Fibroblast of the conjunctiva (primary cell): ENCODE results near the gene ASB13.

Source experiments
- DNase-seq: peaks from one replicate; pipeline ENCODE4 v3.0.0-alpha.2; 2010; ENCODE audit warnings: low read depth

The ASB13 gene, protein sequence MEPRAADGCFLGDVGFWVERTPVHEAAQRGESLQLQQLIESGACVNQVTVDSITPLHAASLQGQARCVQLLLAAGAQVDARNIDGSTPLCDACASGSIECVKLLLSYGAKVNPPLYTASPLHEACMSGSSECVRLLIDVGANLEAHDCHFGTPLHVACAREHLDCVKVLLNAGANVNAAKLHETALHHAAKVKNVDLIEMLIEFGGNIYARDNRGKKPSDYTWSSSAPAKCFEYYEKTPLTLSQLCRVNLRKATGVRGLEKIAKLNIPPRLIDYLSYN

DNA sequence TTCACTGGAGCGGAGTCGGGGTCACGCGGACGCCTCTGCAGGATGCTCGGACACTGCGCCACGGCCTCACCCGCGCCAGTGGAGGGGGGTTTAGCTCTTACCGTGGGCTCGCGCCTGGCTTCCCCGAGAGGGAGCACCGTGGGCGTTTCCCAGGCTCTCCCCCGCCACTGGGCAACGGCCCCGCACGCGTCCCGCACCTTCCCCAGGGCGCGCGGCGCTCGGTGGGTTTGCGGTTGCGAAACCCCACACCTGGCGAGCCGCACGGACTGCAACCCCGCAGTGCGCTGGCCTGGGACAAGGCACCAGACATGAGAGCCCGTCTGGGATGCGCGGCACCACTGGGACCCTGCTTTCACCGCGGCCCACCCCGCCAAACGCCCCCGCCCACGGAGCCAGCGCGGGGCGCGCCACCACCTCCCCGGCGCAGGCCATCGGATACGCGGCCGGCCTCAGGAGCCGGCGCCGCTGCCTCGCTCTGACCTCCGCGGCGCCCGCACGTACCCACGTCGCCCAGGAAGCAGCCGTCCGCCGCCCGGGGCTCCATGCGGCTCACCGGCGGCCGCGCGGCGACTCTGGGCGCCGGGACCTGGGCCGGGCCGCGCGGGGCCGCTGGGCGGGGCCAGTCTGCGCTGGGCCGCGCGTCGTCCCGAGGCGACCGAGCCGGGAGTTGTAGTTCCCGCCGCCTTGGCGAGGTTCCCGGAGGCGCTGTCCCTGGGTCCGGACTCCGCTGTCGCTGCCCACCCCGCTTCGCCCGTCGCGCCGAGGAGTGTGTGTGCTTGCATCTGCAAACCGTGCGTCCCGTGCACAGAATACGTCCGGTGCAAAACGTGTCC lies at the start of gene ASB13:
ASB13 (minus strand) TSS at position 588 of the 833 bp plus-strand sequence; CDS start at position 544, 44 bp downstream.
- DNase-seq: no peak

DNA sequence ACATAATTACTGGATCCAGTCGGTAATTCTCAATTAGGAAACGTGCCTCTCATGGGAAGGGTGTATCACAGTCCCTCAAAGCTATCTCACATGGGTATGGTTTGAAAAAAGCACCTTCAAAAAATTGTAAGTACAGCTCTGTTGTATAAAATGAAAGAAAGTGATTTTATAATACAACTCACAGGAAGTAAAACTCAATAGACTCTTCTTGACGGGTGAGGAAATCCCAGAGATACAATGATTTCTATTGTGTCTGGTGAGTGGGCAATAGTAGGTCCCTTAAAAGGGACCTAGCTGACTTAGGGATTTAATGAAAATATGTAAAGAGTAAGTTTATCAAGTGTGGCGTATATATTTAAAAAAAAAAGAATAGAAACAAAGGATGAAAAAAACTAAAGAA lies 45.2 kb upstream of the ASB13 start:
- DNase-seq: no peak

DNA sequence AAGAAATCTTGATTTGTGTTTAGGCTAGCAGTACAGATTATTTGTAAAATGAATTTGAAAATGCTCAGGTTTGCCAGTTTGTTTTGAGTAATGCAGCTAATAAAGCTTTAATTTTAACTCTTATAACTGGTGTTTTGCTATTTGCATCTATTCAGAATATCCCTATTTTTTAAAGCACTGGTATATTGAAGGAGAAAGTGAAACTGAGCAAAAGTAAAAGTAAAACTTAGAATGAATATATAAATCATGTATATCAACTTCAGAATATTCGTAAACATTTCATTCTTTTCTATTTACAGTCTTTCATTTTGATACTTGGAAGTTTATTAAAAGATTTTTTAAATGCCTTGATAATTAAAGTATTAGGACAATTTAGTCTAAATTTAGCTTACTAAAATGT lies 44.5 kb upstream of the ASB13 start:
- no peak for DNase-seq

DNA sequence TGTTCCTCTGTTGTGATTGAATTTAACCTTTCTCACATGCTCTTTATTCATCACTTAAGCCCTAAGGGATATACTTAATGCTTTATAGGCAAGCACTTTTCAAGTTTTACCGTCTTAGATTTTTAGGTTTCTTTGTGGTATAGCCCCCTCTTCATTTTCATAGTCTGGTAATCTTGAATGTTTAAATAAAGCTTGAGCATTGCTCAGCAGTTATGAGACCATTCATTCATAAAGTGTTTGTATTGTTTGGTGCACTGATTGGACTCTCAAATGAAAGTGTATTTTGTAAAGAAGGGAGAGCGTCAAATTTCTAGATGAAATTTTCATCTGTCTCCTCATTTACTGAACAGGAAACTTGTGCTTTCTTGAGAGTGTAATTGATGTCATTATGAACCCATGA lies 43.5 kb upstream of the ASB13 start:
- DNase-seq: no peak

DNA sequence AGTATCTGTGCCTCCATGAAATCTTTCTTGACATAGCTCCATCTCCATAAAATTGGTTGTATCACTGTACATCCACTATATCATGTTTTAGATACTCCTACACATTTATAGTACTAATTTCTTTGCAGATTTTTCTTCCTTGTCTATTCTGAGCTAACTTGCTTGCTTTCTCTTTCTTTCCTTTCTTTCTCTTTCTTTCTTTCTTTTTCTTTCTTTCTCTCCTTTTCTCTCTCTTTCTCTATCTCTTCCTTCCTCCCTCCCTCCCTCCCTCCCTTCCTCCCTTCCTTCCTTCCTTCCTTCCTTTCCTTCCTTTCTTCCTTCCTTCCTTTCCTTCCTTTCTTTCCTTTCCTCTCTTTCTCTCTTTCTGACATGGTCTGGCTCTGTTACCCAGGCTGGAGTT lies 42.0 kb upstream of the ASB13 start:
- no peak for DNase-seq

DNA sequence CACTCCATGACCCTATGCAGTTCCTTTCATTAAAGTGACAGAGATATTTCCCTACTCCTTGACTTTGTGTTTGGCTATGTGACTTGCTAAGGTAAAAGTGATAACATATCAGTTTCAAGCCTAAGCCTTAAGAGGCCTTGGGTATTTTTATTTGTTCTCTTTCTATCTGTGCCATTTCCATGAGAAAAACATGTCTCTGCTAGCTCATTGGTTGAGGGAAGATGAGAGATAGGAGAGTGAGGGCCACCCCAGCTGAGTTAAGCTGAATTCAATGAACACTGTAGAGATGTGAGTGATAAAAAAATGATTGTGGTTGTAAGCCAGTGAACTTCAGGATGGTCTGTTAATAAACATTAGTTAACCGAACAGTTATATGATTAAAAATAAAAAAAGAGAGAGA lies 31.7 kb upstream of the ASB13 start:
- no peak for DNase-seq

DNA sequence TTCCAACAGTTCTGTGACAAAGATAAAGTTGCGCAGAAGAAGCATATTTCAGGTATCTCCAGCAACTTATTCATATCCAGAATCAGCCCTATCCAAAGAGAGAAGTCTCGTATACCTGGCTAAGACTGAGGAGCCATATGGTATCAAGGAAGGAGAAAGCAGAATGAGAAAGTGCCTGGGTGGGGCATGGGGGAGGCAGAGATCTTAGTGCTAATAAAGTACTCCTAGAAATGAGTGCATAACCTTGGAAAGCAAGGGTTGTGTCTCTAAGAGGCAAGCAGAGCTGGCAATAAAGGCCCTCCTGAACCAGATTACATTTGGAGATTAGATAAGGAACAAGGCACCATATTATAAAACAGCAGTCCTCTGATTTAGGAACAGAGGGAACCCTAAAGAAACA lies 30.9 kb upstream of the ASB13 start:
- DNase-seq: no peak

DNA sequence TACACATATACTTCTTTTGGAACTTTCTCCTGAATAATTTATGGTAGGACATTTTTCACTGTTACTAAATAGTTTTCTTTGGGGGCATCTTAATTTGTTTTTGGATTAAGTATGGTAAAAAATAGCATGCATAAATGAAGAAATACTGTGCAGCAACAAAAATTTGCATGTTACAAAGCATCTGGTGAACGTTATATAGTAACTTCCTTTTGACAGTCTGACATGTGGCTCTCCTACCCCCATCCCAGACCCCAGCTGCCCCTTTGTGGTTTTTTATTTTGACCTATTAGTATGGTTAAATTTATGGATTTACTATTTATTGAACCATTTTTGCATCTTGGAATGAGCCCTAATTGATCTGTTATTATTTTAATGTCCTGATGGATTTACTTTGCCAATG lies 28.2 kb upstream of the ASB13 start:
- no peak for DNase-seq

DNA sequence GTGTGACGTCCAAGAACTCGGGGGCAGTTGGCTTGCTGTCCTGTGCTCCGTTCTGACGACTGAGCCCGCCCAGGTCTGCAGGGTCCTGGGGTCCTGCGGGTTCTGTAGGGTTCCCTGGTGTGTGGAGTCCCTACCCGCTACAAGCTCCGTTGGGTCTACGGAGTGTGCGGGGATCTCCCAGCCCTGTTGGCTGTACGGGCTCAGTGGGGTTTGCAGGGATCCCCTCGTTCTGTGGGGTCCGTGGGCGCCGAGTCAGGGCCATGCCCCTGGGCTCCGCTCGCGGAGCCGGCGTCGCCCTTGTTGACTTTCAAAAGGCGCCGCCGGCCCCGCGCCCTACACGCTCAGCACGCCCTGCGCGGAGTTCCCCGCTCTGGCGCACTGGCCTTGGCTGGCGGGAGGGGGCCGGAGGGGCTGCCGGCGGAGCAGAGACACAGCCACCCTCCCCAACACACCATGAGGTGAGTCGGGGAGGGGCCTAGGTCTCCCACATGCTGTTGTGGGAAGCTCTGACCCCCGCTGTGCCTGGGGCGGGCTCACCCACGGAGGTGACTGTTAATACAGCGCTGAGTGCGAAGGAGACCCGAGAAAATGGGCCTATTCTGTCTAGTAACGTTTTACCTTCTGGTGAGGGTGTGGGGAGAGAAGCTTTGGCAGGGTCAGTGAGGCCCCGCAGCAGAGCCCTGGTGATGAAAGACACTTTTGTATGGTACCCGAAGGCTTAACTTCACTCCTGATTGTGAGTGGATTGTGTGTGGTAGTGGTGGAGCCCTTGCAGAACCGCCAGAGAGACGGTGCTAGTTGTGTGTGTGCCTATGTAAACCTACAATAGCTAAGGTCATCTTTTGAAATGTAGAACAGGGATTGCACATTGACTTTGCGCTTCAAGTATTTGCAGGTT lies 26.3 kb upstream of the ASB13 start:
- DNase-seq: no peak

DNA sequence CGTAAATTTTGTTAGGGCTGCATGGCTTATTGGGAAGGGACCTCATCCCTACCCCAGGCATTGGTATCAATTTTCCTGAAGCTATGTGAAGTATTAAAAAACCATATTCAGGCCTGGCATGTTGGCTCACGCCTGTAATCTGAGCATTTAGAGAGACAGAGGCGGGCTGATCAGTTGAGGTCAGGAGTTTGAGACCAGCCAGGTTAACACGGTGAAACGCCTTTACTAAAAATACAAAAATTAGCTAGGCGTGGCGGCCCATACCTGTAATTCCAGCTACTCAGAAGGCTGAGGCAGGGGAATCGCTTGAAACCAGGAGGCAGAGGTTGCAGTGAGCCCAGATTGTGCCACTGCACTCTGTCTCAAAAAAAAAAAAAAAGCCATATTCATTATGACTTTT lies 25.4 kb upstream of the ASB13 start:
- no peak for DNase-seq

DNA sequence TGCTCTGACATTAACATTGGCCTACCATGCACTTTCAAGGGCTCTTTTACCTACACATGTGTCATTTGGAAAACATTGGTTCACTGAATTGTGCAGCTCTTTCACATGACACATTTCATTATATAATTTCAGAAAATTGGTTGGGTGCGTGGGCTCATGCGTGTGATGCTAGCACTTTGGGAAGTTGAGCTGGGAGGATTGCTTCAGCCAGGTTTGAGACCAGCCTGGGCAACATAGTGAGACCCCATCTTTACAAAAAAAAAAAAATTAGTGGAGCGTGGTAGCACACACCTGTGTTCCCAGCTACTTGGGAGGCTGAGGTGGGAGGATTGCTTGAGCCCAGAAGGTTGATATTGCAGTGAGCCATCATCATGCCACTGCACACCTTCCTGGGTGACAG lies 22.2 kb upstream of the ASB13 start:
- no peak for DNase-seq

DNA sequence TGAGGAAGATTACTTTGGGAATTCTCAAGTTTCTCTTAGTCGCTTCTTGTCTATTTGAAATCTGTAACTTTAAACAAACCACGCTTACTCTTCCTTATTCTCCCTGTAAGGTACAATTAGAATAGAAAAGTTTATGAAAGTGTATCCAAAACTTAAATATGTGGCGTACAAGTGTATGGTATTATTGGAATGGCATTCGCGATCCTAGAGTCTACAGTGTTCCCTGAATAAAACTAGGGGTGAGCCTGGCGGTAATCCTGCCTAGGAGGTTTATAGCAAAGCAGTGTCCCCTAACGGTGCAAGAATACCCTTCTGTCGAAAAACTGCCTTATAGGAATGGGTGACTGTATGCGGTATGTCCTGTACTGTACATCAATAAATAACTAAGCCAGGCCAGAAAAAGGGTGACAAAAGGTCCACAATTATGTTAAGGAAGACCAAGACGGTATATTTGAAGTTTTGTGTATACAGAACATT lies 19.4 kb upstream of the ASB13 start:
- no peak for DNase-seq

DNA sequence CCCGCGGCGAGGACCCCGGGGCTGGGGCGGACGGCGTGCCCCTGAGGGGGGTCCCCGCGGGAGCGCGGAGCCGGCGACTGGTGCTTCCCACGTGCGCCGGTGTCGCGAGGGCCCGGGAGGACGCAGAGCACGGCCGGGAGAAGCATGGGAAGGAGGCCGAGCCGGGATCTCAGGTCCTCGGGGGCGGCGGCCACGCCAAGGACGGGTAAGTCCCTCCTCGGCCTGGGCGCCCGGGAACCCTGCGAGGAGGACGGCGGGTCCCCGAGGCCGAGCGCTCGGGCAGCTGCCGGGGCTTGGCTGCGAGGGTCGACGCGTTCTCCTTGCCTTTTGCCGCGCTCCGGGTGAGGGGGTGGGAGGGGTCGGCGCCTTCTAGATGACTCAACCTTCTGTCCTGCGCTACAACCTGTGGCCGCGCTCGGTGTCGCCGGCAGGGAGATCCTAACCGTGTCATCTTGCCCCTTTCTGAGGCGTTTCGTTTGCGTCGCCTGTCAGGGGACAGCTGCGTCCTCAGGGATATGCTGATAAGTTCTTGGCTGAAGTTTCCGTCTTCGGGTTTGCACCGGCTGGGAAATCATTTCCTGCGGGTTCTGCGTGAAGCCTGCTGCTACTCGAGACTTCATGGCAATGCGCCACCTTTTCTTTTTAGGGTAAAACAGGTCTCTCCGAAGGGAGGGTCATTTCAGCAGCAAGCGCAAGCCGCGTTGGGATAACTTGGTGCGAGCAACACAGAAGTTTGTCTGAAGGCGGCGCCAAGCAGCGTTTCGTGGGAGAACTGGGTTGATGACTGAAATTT lies 18.8 kb upstream of the ASB13 start:
- peak; percentile 42 for DNase-seq

DNA sequence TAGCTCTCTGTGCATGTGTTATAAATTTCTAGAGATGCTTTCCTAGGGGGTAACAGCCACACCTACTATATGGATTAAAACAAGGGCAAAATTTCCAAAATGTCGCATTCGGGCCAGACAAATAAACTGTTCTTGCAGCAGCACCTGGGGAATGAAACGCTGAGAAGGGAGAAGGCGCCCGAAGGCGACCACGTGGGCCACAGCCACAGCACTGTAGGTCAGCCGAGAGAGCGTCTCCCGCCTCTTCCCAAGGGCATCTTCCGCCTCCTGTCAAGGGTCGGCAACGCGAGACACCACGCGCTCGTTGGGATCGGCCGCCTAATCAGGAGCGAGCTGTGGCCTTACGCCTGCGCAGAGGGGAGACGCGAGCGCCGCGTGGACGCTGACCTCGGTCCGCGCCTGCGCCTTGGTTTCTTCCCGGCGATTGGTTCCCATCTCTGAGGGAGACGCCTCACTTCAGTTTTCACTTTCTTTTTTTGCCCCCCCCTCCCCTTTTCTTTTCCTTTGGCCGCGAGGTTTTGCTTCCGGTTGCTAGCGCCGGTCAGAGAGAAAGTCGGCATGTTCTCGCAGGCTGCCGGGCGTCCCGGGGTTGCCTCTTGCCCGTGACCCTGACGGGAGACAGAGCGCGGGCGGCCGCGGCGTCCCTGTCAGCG lies 18.0 kb upstream of the ASB13 start, which contains the start of gene TASOR2:
TASOR2 (plus strand) TSS at position 521 of the 653 bp plus-strand sequence. CDS start 35,805 bp downstream, outside the sequence.
- DNase-seq: peak; percentile 96

DNA sequence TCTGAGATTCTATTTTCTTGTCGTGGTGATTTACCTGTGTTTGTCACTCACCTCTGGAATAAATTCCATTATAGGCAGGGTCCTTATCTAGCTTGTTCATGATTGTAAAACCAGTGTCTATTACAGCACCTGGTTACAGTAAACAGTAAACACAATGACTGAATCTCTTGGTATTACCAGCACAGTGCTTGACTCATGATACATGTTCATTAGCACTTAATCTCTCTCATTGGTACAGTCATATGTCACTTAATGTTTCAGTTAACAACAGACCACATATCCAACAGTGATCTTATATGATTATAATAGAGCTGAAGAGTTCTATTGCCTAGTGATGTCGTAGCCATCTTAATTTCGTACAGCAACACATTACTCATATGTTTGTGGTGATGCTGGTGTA lies 16.7 kb upstream of the ASB13 start:
- no peak for DNase-seq

DNA sequence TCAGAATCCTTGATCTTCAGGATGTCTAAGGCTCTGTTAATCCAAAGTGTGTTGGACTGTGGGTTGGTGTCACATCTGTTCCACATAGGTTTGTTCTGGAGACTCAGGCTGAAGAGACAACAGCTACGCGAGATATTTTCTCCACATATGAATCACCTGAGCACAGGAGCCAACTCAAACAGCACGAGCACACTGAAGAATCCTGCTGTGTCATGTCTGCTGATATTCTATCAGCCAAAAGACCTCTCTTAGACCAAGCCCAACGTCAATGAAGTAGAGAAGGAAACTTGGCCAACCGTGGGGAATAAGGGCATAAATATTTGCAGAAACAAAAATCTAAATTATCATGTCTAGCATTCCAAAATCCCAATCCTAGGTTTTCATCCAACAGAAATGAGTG lies 15.5 kb upstream of the ASB13 start:
- DNase-seq: no peak

DNA sequence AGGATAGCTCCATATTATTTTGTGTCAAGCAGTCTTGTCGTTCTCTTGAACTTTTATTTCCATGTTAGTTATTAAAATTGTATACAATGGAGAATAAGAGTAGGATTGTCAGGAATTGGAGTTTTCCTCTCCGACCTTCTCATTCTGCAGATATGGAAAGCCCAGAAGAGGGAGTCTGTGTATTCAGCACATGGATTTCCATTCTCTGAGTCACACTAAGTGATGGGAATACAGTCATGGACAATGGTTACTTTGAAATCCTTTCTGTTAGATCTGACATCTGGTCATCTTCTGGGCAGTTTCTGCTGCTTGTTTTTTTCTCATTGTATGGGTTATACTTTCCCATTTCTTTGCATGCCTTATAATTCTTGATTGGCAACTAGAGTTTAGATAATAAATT lies 13.2 kb upstream of the ASB13 start:
- no peak for DNase-seq

DNA sequence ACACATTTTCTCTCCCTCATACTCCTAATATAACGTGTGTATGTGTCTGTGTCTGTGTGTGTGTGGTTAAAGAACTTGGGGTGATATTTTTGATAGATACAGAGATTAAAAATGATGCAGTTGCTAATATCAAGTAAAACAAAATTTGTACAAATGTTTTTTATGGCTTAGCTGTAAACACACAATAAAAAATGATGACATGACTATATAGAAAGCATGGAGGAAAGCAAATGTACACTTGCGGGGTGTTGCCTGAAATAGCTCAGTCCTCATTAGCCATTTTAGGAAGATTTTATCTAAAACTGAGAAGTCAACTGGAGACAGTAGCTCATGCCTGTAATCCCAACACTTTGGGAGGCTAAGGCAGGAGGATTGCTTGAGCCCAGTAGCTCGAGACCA lies 12.6 kb upstream of the ASB13 start:
- DNase-seq: no peak

DNA sequence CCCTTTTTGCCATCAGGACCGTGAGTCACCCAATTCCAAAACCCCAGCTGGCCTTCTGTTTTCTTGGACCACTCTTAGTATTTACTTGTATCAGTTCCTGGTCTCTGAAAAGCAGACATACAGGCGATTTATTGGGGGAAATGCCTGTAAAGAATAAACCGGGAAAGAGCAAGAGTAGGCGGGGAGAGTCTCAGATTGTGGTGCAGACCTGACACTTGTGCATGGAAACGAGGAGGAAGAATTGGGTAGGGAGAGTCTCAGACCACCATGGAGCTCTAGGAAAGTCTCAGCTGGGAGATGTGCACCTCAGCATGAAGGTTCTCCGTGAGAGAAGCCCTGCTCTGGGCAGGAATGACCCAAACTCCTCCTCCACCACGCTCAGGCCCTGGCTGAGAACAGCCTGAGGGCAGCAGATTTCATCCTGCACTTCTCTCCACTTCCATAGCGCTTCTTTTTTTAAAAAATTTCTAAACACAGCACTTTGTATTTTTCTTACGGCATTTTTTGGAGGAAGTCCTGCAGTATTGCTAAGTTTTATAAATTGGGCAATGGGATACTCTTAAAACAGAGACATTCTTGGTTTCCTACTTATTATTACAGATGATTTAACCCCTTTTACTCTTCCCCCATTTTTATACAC lies 12.1 kb upstream of the ASB13 start:
- no peak for DNase-seq

DNA sequence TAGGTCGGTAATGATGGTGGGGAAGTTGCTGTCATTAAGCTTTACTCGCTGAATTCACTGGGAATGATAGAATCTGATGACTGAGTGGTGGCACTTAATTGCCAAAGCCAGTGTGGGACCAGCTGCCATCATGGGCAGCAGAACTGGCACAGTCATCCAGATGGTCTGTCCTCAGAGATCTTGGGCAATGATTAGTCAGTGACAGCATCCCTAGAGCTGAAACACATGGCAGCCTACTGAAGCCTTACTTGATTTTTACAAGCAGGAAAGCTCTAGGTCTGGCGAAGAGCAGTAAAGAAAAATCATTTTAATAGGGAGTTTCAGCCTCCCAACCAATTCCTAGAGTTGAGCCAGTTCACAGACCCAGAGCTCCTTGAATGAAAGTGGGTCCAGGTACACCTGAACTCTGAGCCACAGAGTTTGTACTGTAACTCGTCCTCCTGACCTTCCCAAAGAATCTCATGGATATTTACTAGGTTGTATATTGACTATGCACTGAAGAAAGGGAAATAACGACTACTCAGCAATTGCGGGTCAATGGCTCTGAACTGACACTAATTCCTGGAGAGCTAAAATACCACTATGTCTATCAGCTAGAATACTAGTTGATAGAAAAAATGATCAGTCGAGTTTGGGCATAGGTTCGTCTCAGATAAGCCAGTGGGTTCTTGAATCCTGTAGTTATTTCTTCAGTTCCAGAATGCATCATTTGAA lies 4.4 kb upstream of the ASB13 start:
- DNase-seq: no peak
